ENCODE results near the gene CLDN22. TPM values are rescaled to one million over a fixed set of nuclear protein-coding genes. Genes with fewer than 3 reads are reported as not detected.

CLDN22 gene
- total and polyA plus RNA-seq, 10 donors = not detected

DNA sequence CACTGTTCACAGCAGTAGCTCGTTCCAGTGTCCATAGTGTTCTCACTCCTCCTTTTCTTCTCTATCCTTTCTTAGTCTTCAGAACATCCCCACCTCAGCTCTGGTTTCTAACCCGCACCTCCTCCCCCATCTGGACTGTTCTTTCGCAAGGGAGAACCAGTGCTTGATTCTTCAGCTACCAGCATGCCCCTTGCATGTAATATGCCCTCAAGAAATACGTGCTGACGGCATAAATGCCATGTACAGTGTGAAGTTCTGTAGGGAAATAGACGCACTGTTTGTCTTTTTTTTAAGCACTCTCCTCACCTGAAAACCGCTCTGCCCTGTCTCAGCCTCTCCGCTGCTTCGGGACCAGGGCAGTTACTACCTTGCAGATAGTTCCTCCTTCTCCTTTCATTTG, 5.3 kb downstream of the CLDN22 start:
- DNase-seq = no peak
- no peak overlapping the region for H3K27ac ChIP-seq
- 84 to 92% (median 88%) methylated on average over 9 of the region's 9 CpGs for WGBS, 5 donors
- H3K27me3 ChIP-seq (replicated peaks in 1 of 7) = no peaks in the 10 kb centered on the region
- TF ChIP-seq POLR2A (IDR thresholded peaks at IDR 0.05) (no peak), POLR2AphosphoS5 (IDR thresholded peaks at IDR 0.05) (no peak)
- TF ChIP-seq, protein P1, sequence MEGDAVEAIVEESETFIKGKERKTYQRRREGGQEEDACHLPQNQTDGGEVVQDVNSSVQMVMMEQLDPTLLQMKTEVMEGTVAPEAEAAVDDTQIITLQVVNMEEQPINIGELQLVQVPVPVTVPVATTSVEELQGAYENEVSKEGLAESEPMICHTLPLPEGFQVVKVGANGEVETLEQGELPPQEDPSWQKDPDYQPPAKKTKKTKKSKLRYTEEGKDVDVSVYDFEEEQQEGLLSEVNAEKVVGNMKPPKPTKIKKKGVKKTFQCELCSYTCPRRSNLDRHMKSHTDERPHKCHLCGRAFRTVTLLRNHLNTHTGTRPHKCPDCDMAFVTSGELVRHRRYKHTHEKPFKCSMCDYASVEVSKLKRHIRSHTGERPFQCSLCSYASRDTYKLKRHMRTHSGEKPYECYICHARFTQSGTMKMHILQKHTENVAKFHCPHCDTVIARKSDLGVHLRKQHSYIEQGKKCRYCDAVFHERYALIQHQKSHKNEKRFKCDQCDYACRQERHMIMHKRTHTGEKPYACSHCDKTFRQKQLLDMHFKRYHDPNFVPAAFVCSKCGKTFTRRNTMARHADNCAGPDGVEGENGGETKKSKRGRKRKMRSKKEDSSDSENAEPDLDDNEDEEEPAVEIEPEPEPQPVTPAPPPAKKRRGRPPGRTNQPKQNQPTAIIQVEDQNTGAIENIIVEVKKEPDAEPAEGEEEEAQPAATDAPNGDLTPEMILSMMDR (IDR thresholded peaks at IDR 0.05 in 8 of 11, conservative IDR thresholded peaks at IDR 0.05 in 3 of 11) = no peak
- no peaks in the 10 kb centered on the region for H3K4me1 ChIP-seq
- no peaks in the 10 kb centered on the region for H3K9me3 ChIP-seq
- H3K4me3 ChIP-seq = no peak overlapping the region
- intact Hi-C loops (cut with DNase I; ENCODE audit: low total_unique reads) = no loop called here
- peaks cover 0 to 34% (median 7%) of the 10 kb centered on the region in 6 donors for H3K36me3 ChIP-seq

DNA sequence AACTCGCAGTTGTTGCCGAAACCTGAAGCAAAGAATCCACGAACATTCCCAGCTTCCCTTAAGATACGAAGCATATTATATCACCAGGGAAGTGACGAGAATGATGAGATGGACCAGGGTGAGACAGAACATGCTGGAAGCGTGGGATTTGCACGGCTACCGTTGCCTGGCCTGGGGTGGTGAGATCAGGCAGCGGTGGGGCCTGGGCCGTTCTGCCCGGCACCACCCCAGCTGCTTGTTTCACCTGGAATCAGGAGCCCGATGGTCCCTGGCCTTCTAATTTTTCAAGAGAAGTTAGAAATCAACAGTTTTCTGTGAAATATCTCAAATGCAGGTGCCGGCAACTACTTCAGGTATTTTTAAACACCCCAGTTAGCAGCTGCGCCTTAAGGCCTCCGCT, 5.7 kb downstream of the CLDN22 start:
- no peak overlapping the region for H3K4me3 ChIP-seq
- intact Hi-C loops (cut with DNase I; ENCODE audit: low total_unique reads) = no loop called here
- no peaks in the 10 kb centered on the region for H3K9me3 ChIP-seq
- H3K27ac ChIP-seq = no peak overlapping the region
- TF ChIP-seq POLR2AphosphoS5 (IDR thresholded peaks at IDR 0.05) (no peak), POLR2A (IDR thresholded peaks at IDR 0.05) (no peak)
- TF ChIP-seq, protein P1 (IDR thresholded peaks at IDR 0.05 in 8 of 11, conservative IDR thresholded peaks at IDR 0.05 in 3 of 11) = no peak
- 90 to 96% (median 92%) methylated on average over 15 of the region's 15 CpGs for WGBS, 5 donors
- H3K27me3 ChIP-seq (replicated peaks in 1 of 7) = no peaks in the 10 kb centered on the region
- H3K36me3 ChIP-seq = peaks cover 0 to 34% (median 7%) of the 10 kb centered on the region in 6 donors
- DNase-seq = no peak
- no peaks in the 10 kb centered on the region for H3K4me1 ChIP-seq

DNA sequence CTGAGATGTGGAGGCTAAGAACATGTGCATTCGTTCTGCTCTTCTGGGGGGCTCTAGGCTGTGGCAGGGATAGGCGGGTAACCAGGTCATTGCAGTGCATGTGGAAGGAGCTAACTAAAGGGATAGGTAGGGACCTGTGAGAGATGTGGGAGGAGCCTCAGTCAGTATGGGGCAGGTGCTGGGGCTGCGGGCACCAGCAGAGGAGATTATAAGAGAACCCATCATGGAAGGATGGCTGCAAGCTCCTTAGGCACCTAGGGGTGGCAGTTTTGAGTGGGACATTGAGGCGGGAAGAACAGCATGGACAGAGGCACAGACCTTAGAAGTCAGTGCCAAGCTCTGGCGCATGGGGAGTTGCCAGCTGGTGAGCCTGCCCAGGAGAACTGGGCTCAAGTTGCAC, 7.2 kb downstream of the CLDN22 start:
- 81 to 92% (median 84%) methylated on average over 5 of the region's 5 CpGs for WGBS, 5 donors
- Histone ChIP-seq H3K4me1 (no peaks in the 10 kb centered on the region), H3K36me3 (peaks cover 0 to 34% (median 7%) of the 10 kb centered on the region in 6 donors)

DNA sequence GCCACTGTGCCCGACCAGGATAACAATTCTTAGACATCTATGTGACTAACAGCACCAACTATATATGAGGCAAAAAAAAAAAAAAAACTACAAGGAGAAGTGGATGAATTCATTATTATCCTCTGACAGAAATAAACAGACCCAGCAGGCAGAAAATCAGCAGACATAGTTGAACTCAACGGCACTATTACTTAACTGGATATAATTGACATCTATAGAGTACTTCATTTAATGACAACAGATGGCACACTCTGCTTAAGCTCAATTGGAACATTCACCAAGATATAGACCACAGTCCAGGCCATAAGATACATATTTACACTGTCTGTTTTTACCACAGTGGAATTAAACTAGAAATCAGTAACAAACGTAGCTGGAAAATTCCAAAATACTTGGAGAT, 13.3 kb downstream of the CLDN22 start:
- H3K36me3 ChIP-seq = no peaks in the 10 kb centered on the region
- no peaks in the 10 kb centered on the region for H3K9me3 ChIP-seq
- no peak overlapping the region for H3K4me3 ChIP-seq
- no peaks in the 10 kb centered on the region for H3K27me3 ChIP-seq (replicated peaks in 1 of 7)
- no peak overlapping the region for H3K27ac ChIP-seq
- 70 to 97% (median 80%) methylated on average over 3 of the region's 3 CpGs for WGBS, 5 donors
- TF ChIP-seq, protein P1 (IDR thresholded peaks at IDR 0.05 in 8 of 11, conservative IDR thresholded peaks at IDR 0.05 in 3 of 11) = no peak
- TF ChIP-seq POLR2AphosphoS5 (IDR thresholded peaks at IDR 0.05) (no peak), POLR2A (IDR thresholded peaks at IDR 0.05) (no peak)
- DNase-seq = no peak
- no peaks in the 10 kb centered on the region for H3K4me1 ChIP-seq
- intact Hi-C loops (cut with DNase I; ENCODE audit: low total_unique reads) = no loop called here

More for the DNA sequence above, 7.2 kb downstream of the CLDN22 start:
- no peaks in the 10 kb centered on the region for H3K27me3 ChIP-seq (replicated peaks in 1 of 7)
- intact Hi-C loops (cut with DNase I; ENCODE audit: low total_unique reads) = no loop called here
- DNase-seq = no peak
- no peak overlapping the region for H3K4me3 ChIP-seq
- H3K27ac ChIP-seq = no peak overlapping the region
- TF ChIP-seq, protein P1 (IDR thresholded peaks at IDR 0.05 in 8 of 11, conservative IDR thresholded peaks at IDR 0.05 in 3 of 11) = no peak
- no peak for TF ChIP-seq POLR2A (IDR thresholded peaks at IDR 0.05)
- TF ChIP-seq POLR2AphosphoS5 (IDR thresholded peaks at IDR 0.05) = no peak
- no peaks in the 10 kb centered on the region for H3K9me3 ChIP-seq

All from spleen (tissue), 11 donors.